ENCODE data around the gene ERN2.

ERN2 gene

DNA sequence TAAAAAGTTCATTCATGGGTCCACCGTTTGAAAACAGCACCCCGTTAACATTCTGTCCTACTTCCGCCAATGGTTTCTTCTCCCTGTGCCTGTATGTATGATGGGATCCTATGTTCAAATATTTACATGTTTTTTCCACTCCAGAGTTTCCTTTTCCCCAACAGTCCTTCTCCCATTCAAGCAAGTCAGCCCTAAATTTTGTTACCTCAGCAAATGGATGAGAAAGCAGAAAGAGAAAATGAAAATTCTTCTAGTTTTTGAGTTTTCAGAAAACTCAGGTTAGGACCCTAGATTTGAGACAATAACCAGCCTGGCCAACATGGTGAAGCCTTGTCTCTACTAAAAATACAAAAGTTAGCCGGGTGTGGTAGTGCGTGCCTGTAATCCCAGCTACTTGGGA is 3.5 kb upstream of the ERN2 start:
- DNase-seq: no peak

DNA sequence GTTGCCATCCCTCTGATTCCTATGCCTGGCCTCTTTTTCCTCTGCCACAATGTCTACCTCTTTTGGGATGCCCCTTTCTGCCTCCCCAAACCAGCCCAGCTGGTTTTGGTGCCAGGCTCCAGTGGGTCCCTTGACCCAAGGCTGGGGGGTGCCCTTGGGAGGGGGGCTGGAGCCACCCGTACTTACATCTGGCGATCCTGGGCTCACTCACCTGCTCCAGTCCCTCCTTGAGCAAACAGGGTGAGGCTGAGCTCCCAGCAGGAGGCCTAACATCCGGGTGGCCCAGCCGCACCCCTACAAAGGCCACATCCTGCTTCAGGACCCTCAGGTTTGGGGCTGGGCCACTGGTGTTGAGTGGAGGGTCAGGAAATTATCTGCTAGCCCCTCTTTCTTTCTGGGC is 1.2 kb downstream of the ERN2 start:
- no peak for DNase-seq

DNA sequence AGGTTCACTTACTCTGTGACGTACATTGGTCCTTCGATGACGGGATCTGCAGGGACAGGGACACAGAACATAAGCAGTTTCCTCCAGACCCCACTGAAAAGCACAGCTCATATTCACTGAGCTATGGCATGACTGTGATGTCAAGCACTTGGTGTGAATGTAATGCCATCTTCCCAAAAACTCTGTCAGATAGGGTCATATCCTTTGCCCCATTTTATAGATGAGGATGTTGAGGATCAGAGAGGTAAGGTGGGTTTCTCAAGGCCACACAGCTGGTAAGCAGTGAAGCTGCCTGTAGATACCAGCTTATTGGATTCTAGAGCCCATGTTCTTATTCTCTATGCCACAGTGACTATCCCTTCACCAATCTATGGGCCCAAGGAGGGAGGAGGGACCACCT is 2.5 kb downstream of the ERN2 start:
- DNase-seq: no peak

DNA sequence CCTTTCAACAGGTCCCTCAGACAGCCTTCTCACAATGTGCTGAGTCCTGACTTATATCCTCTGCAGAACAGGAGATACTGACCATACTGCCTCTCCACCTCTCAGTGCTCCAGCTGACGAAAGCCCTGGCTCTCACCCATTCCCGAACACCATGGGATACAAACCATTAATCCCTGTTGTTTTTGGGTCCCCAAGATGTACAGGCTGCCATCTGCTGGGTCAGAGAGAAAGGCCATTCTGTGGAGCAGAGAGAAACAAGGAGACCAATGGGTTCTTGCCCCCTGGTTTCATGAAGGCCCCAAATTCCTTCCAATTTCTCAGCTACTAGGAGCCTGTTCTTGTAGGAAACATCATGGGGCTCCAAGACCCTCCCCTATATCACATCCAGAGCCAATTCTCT is 3.0 kb downstream of the ERN2 start:
- DNase-seq: no peak

DNA sequence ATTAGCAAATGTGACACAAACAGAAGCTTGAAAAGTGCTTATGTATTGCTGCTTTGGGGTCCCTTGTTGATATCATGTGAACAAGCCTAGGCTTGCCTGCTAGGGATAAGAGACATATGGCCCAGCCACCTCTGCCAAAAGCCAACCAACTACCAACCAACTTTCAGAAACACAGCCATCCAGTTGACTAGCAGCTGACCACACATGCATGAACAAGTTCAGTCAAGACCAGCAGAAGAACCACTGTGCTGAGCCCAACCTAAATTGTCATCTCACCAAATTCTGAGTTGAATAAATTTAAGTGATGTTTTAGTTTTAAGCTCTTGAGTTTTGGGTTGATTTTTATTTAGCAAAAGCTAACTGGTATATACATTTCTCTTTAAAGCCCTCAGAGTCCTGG is 3.5 kb downstream of the ERN2 start:
- DNase-seq: no peak

DNA sequence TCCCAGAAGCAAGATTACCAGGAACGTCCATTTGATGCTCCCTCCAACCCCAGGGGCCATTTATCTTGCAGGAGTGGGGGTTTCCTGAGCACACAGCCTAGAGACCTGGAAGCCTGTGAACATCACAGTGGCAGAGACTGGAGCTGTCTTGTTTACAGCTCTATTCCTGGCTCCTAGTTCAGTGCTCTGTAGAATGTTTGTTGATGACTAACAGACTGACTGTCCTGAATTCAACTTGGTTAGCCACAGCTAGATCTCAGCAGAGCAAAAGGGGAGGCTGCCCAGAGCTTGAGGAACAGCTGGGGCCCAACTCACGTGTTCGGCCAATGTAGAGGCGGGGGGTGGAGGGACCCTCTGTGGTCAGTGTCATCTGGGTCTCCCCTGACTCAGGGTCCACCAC is 6.6 kb downstream of the ERN2 start:
- DNase-seq: no peak

DNA sequence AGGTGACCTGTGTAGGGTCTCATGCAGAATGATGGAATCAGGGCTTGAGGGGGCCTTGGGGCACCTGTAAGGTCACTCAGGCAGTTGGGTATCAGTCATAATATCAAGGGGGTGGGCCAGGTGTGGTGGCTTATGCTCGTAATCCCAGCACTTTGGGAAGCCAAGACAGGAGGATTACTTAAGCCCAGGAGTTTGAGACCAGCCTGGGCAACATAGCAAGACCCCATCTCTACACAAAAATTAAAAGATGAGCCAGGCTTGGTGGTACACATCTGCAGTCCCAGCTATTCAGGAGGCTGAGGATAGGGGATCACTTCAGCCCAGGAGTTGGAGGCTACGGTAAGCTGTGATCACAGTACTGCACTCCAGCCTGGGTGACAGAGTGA is 7.5 kb downstream of the ERN2 start:
- no peak for DNase-seq

DNA sequence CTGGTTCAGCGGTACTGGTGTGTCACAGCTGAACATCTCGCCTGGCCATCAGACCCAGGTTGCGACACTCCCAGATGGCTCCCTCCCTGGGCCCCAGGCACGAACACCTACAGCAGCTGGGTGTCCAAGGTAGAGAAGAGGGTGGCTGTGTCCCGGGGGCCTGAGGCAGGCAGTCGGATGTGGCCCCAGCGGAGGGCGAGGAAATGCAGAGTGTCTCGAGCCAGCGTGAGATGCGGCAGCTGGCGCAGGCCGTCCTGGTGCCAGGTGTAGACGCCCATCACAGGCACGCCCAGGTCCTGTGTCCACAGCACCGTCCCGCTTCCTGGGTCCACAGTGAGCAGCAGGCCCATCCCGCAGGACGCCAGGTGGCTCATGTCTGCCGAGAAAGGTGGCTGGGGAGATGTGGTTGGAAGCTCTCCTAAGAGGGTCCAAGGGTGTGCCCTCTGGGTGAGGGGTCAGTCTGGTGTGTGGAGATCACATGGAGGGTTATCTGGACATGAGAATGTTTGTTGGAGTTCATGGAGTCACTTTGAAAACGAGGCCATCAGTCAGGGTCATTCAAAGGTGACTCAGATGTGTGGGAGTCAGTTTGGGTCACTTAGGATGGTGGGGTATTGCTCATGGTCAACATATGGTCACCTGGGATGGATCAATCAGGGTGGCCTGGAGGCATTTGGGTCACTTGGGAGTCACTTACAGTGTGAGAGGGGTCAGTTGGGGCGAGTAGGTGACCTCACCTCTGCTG is 8.1 kb downstream of the ERN2 start:
- DNase-seq: no peak

DNA sequence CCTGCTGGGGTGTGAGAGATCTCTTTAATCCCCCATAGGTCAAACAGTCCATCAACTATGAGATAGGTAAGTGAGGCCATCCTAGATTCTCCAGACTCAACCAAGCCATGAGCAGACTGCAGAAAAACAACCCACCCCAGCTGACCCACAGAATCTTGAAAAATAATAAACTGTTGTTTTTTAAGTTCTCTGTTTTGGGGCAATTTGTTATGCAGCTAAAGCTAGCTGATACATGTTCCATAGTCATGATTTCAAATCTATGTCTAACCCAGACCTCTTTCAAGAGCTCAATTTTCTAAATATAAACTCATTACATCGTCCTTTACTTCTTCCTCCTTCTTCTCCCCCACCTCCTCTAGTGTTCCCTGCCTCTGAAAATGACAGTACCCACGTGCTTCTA is 10.1 kb downstream of the ERN2 start:
- DNase-seq: no peak

DNA sequence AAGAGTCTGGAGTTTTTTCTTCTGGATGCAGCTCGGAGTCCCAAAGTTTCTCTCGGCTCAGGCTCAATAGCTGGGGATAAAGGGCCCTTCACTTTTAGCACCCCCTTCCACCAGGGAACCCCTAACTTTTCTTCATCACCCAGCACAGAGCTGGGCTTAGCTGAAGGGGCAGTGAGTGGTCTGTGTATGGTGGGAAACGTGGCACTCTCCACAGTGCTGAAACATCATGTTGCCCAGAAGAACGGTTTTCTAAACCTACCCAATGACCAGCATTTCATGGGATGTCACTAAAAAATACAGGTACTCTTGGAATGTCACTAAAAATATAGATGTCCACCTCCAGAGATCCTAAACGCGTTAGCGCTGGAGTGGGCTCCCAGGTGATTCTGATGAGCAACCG is 12.0 kb downstream of the ERN2 start:
- DNase-seq: no peak

DNA sequence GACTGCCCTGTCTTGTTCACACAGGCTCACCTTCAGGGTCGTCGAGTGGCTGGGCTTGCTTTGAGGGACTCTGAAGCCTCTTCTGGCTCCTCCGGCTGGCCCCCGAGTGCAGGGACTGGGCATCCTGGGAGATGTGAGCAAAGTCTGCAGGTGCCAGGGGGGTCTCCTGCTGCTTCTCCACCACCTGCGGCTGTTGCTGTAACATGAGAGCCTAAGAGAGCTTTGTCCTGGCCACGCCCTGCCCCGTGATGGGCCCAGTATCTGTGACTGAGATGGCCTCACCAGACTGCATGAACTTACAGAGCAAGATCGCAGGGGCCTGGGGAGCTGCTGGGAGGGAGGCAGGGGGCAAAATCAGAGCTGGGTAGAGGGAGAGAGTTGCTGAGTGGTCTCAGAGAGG is 12.5 kb downstream of the ERN2 start:
- no peak for DNase-seq

DNA sequence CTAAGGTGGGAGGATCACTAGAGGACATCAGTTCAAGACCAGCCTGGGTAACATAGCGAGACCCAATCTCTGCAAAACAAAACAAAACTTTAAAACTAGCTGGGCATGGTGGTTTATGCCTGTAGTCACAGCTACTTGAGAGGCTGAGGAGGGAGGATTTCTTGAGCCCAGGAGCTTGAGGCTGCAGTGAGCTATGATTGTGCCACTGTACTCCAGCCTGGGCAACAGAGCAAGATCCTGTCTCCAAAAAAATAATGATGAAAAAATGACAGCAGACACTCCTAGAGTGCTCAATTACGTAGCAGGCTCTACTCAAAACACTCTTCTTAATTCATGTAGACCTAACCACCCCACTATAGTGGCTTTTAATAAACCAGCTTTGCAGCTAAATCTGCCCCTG is 12.9 kb downstream of the ERN2 start:
- no peak for DNase-seq

DNA sequence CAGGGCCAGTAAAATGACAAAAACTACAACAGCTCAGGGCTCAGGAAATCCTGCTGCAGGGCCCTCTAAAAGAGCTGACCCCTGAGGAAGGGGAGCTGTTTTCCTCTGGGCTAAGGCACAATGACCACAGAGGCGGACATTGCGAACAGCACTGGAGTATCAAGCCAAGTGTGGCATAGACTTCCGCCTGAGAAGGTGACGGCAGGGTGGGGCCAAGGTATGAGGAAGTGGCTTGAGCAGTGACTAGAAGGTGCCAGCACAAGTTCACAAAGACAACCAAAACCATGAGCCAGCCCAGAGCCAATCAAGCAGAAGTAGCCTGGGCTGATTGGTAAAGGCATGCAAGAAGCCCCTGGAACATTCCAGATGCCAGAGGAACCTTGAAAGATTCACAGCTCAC is 13.9 kb downstream of the ERN2 start:
- no peak for DNase-seq

DNA sequence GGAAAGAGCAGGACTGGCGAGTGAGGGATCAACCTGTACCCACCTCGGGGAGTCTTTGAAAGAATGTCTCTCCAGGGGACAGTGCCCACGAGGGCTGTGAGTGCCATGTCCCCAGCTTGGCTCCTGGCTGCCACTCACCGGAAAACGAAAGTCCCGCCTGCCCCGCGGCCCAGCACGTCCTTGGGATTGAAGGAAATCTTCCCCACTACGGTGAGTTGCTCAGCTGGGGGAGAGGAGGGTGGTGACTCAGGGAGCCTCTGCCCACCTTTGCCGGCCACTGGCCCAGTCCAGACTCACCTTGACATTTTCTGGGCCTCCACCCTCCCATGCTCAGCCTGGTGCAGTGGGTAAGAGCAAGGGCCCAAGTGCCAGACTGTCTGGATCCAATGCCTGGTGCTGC is 17.3 kb downstream of the ERN2 start:
- no peak for DNase-seq

DNA sequence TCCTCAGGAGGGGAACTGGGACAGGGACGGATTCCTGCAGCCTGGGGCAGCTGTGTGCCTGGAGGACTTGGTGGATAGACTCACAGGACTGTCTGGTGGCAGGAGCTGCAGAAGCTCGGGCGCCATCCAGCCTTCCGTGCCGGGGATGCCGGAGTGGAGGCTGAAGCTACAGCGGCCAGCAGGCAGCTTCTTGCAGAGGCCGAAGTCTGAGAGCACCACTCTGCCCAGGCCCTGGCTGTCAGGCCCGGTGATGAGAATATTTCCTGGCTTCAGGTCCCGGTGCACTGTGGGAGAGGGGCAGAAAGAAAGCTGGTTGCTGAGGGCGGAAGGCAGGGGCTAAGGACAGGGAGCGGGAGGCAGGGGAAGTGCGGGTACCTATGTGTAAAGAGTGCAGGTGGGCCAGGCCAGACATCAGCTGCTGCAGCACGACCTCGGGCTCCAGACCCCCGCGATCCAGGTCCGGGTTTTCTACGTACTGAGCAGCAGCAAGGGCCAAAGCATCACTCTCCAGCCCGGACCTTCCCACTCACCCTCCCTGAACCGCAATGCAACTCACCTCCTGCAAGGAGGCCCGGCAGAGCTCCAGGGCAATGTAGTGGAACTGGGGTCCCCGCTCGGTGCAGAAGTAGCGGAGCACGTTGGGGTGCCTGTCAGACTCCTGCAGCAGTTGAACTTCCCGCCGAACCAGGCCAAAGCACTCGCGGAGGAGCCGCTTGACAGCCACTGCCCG is 18.2 kb downstream of the ERN2 start:
- DNase-seq: no peak

DNA sequence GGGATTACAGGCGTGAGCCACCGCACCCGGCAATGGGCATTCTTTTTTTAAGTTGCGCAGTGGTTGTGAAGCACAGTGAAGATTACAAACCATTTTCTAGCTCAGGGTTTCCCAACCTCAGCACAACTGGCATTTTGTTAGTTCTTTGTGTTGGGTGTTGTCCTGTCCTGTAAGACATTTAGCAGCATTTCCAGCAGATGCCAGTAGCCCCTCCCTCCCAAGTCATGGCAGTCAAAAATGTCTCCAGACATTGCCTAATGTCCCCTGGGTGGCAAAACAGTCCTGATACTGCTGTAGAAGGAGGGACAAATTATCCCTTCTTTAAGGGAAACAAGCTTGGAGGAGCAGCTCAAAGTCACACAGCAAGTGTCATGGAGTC is 18.8 kb downstream of the ERN2 start:
- no peak for DNase-seq

DNA sequence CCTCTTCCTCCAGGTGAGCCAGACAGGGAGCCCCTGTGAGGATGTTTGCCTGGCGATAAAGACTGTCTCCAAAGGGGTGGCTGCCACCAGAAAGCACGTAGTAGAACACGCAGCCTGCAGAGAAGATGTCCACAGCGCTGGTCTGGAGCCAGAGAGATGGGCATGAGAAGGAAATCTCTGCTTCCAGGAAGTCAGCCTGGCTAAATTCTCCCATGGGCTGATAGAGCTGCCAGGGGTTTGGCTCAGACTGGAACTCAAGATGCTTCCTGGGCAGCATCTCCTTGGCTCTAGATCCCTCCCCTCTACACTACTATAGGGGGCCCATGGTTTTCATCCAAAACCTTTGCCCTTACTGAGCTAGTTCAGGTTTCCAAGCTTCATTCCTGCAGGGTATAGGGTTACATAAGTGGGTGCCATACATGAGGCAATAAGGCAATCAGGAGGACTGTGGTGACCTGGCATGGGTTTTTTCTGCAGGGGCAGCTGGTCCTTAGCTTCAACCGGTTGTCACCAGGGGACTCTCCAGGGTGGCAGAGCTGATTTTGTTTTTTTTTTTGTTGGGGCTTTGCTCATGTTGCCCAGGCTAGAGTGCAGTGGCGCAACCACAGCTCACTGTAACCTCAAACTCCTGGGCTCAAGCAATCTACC is 20.7 kb downstream of the ERN2 start:
- DNase-seq: no peak

DNA sequence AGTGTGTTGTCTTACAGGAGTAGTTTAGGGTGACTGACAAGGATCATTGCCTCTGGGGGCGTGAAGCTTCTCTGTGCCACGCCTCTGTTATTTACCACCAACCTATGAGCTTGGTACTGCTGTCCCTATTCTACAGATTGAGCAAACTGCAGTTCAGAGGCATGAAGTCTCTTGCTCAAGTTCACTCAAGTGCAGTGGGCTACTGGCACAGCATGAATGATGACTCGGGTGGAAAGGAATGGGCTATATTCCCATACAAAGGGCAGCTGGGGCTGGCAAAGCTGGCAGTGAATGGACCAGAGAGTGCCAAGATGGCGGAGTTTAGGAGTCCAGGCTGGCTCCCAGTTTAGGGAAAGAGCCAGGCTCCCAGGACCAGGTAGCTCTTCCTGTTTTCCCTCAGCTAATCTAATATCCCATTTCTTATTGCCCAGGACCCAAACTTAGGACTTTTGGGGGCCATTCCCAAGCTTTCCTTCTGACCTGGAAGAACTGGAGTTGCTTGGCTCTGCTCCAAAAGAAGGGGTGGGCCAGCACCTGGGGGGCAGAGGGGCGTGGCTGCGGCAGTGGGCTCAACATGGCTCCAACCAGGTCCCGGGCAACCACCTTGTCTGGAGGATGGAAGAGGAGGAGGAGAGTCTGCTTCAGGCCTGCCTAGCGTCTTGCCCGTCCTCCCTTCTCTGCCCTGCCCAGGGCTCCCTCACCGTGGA is 21.4 kb downstream of the ERN2 start:
- DNase-seq: no peak

DNA sequence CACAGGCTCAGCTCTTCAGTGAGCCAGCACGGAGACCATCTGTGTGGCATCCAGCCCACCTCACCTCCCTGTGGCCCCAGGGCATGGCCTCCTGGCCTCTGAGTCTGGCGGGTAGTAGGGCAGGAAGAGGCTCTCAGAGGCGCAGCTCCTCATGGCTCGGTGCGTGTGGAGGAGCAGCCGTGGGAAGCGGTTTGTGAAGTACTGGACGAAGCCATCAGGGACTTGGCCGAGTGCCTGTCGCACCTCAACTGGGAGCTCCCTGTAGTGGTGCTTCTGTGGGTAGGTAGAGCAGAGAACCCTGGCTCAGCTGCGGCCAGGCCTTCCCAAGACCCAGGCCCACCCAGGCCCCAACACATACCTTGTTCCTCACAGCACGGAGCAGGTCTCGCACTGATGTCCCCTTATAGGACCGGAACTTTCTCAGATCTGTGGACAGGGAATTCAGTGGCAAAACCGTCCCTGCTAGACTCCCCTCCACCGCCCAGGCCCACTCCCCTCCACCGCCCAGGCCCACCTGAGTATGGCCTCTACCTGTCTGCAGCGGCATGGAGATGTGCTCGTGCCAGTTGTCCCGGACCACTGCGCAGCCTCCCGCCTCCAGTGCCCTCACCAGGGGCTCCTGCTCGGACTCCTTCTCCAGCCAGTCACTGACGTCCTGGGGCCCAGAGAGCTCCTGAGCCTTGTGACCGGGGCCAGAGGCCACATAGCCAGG is 22.1 kb downstream of the ERN2 start:
- DNase-seq: no peak

DNA sequence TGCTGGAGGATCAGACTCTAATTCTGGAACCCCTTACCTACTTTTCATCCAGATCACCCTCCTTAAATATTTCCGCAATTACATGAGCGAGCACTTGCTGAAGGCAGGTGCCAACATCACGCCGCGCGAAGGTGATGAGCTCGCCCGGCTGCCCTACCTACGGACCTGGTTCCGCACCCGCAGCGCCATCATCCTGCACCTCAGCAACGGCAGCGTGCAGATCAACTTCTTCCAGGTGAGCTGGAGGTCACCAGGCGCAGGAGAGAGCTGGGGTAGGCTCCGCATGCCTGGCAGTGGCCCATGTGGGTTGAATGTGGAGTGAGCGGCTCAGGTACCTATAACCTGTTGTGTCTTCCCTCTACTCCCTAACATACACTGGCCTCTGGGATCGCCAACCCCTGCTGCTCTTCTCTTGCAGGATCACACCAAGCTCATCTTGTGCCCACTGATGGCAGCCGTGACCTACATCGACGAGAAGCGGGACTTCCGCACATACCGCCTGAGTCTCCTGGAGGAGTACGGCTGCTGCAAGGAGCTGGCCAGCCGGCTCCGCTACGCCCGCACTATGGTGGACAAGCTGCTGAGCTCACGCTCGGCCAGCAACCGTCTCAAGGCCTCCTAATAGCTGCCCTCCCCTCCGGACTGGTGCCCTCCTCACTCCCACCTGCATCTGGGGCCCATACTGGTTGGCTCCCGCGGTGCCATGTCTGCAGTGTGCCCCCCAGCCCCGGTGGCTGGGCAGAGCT is 23.4 kb downstream of the ERN2 start:
- no peak for DNase-seq

DNA sequence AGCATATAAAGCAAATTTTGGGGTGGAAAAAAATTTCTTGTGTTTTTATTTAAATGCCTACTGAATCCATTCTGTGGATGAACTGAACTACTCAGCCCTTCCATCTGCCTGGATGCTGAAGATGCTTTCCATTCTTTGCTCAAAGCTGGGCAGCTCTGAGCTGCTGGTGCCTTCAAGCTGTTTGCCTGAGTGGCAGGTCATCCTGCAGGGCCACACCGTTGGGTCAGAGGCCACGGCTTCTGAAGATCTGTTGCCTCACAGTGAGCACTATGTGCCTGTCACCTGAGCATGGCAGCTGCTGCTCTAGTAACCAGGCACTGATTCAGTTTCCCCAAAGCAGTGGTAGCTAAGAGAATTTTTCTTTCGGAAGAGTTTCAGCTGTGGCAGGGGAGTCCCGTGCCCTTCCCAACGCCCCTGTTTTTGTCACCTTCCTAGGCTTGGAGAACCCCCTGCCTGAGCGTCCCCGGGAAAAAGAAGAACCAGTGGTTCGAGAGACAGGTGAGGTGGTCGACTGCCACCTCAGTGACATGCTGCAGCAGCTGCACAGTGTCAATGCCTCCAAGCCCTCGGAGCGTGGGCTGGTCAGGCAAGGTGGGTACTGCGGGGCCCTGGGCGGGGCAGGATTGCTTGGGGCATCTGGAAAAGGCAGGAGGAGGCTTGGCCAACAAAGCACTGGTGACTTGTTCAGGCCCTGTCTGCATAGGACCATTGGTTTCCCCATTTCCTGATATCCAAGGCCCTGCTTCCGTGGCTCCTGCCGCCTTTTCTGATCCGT is 25.8 kb downstream of the ERN2 start:
- no peak for DNase-seq

DNA sequence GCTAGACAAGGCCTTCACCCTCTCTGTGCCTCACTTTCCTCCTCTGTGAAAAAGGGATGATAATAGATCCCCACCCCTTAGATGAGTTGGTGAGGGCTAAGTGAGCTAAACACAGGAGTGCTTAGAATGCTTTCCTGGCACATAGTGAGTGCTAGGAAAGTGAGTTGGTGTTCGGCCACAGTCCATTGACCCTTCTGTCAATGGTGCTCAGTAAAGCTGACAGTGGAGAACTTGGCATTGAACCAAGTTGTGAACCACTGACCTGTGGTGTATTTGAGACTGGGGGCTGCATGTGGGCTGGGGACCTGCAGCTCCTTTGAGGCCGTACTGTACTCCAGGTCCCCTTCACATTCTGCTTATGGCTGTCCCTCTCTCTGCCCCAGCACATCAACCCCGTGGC is 29.5 kb downstream of the ERN2 start:
- DNase-seq: no peak

Data from stimulated activated CD4-positive, alpha-beta T cell treated with anti-CD3 and anti-CD28 coated beads, Interleukin-1b, Interleukin-23, amount 100 ng/mL, for 48 hours (primary cell).